Measurements from ENCODE around the gene SLC24A3.

The SLC24A3 gene

GRCh38 chr20:19271879-19272651 lies 59.6 kb downstream of the SLC24A3 start:
- H2AFZ ChIP-seq (ENCODE audit: low read length), result no peak overlapping the region
- no peaks in the 10 kb centered on the region for H3K4me1 ChIP-seq (ENCODE audit: insufficient read depth, low read length, poor library complexity, severe bottlenecking)
- no peaks in the 10 kb centered on the region for H3K36me3 ChIP-seq (ENCODE audit: insufficient read depth, low read length)
- H3K27me3 ChIP-seq (ENCODE audit: insufficient read depth, low read length, poor library complexity, severe bottlenecking), result no peaks in the 10 kb centered on the region
- no peak for TF ChIP-seq CTCF (conservative IDR thresholded peaks at IDR 0.05; ENCODE audit: low read length)
- TF ChIP-seq EZH2phosphoT487 (IDR thresholded peaks at IDR 0.05; ENCODE audit: borderline replicate concordance), result no peak
- no peak overlapping the region for H3K4me2 ChIP-seq (ENCODE audit: low read depth, low read length, poor library complexity, severe bottlenecking)
- no peak overlapping the region for H3K9ac ChIP-seq (ENCODE audit: low read depth, low read length, poor library complexity, severe bottlenecking)
- H3F3A ChIP-seq (ENCODE audit: low read depth), result no peaks in the 10 kb centered on the region
- no peaks in the 10 kb centered on the region for H3K9me3 ChIP-seq (ENCODE audit: insufficient read depth, low read depth, low read length)
- H3K4me3 ChIP-seq (ENCODE audit: low read length, poor library complexity, severe bottlenecking), result no peak overlapping the region
- H3K9me2 ChIP-seq (replicated peaks; ENCODE audit: low read depth, low read length), result no peaks in the 10 kb centered on the region
- no peaks in the 10 kb centered on the region for H3K79me2 ChIP-seq (ENCODE audit: insufficient read depth, low read length)
- no peaks in the 10 kb centered on the region for H4K20me1 ChIP-seq (ENCODE audit: insufficient read depth, low read length, poor library complexity, severe bottlenecking)

- Histone ChIP-seq H3F3A (ENCODE audit: low read depth) (no peaks in the 10 kb centered on the region), H3K9me2 (replicated peaks; ENCODE audit: low read depth, low read length) (no peaks in the 10 kb centered on the region), H3K4me3 (ENCODE audit: low read length, poor library complexity, severe bottlenecking) (no peak overlapping the region), H3K4me2 (ENCODE audit: low read depth, low read length, poor library complexity, severe bottlenecking) (no peak overlapping the region), H3K79me2 (ENCODE audit: insufficient read depth, low read length) (no peaks in the 10 kb centered on the region), H2AFZ (ENCODE audit: low read length) (no peak overlapping the region), H3K4me1 (ENCODE audit: insufficient read depth, low read length, poor library complexity, severe bottlenecking) (no peaks in the 10 kb centered on the region), H3K9me3 (ENCODE audit: insufficient read depth, low read depth, low read length) (no peaks in the 10 kb centered on the region), H3K27me3 (ENCODE audit: insufficient read depth, low read length, poor library complexity, severe bottlenecking) (no peaks in the 10 kb centered on the region), H3K9ac (ENCODE audit: low read depth, low read length, poor library complexity, severe bottlenecking) (no peak overlapping the region), H3K36me3 (ENCODE audit: insufficient read depth, low read length) (no peaks in the 10 kb centered on the region), H4K20me1 (ENCODE audit: insufficient read depth, low read length, poor library complexity, severe bottlenecking) (no peaks in the 10 kb centered on the region)
- TF ChIP-seq EZH2phosphoT487 (IDR thresholded peaks at IDR 0.05; ENCODE audit: borderline replicate concordance) (no peak), CTCF (conservative IDR thresholded peaks at IDR 0.05; ENCODE audit: low read length) (no peak)
Measured at GRCh38 chr20:19272976-19273654, 60.7 kb downstream of the SLC24A3 start.

GRCh38 chr20:19274001-19274400 lies 61.6 kb downstream of the SLC24A3 start:
- no peaks in the 10 kb centered on the region for H3K79me2 ChIP-seq (ENCODE audit: insufficient read depth, low read length)
- no peaks in the 10 kb centered on the region for H3K9me3 ChIP-seq (ENCODE audit: insufficient read depth, low read depth, low read length)
- H3F3A ChIP-seq (ENCODE audit: low read depth), result no peaks in the 10 kb centered on the region
- H3K4me2 ChIP-seq (ENCODE audit: low read depth, low read length, poor library complexity, severe bottlenecking), result no peak overlapping the region
- no peak overlapping the region for H3K9ac ChIP-seq (ENCODE audit: low read depth, low read length, poor library complexity, severe bottlenecking)
- TF ChIP-seq CTCF (conservative IDR thresholded peaks at IDR 0.05; ENCODE audit: low read length), result no peak
- no peak for TF ChIP-seq EZH2phosphoT487 (IDR thresholded peaks at IDR 0.05; ENCODE audit: borderline replicate concordance)
- H3K9me2 ChIP-seq (replicated peaks; ENCODE audit: low read depth, low read length), result no peaks in the 10 kb centered on the region
- no peaks in the 10 kb centered on the region for H3K36me3 ChIP-seq (ENCODE audit: insufficient read depth, low read length)
- no peaks in the 10 kb centered on the region for H3K4me1 ChIP-seq (ENCODE audit: insufficient read depth, low read length, poor library complexity, severe bottlenecking)
- H3K27me3 ChIP-seq (ENCODE audit: insufficient read depth, low read length, poor library complexity, severe bottlenecking), result no peaks in the 10 kb centered on the region
- H2AFZ ChIP-seq (ENCODE audit: low read length), result no peak overlapping the region
- H3K4me3 ChIP-seq (ENCODE audit: low read length, poor library complexity, severe bottlenecking), result no peak overlapping the region
- no peaks in the 10 kb centered on the region for H4K20me1 ChIP-seq (ENCODE audit: insufficient read depth, low read length, poor library complexity, severe bottlenecking)
